ENCODE data around the gene C19orf81. TPM values are rescaled to one million over a fixed set of nuclear protein-coding genes. Genes with fewer than 3 reads are reported as not detected.

Gene C19orf81
- total and polyA plus RNA-seq, 2 of the 8 experiments (the other 6 are each of a cell fraction or from before 2014, with no cell fraction given): 11.7 to 13.0 TPM

DNA sequence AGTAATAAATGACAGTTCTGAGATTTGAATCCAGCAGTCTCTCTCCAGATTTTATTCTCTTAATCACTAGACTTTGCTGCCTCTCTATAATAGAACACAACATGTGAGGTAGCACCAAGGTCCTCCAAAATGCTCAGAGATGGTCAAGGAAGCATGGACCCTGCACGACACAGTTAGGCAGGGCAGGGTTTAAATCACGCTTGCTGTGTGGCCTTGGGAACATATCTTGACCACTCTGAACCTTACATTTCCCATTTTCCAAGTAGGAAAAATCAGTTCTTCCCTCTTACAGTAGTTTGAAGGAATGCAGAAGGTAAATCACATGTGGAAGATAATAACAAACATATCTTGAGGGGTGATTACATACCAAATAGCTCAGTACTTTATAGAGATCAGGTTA, 15.9 kb upstream of the C19orf81 start:
- Histone ChIP-seq H3K18ac (ENCODE audit: extremely low read depth, low read length) (no peak overlapping the region), H3K4me1 (replicated peaks in 1 of 4; ENCODE audit: control insufficient read depth in 3 of 4, insufficient read depth in 4 of 4, low read length in 3 of 4) (0 out of 7 replicates have a peak, but pooled peaks cover 0 to 4% (median 0%) of the 10 kb centered on the region in 4 experiments), H3K4me2 (ENCODE audit: insufficient read depth in 1 of 2, low read depth in 2 of 2, low read length in 2 of 2) (no peak overlapping the region), H3K4me3 (ENCODE audit: extremely low read depth in 1 of 4, insufficient read depth in 2 of 4, low read depth in 3 of 4, low read length in 4 of 4) (no peak overlapping the region), H3K79me2 (ENCODE audit: control insufficient read depth in 1 of 2, insufficient read depth in 2 of 2, low read length in 2 of 2) (no peaks in the 10 kb centered on the region), H3K4ac (replicated peaks; ENCODE audit: insufficient read length, low read depth, low read length) (no peak overlapping the region), H2AK5ac (ENCODE audit: low read depth, low read length) (no peak overlapping the region), H3K27me3 (replicated peaks in 1 of 4; ENCODE audit: control insufficient read depth in 3 of 4, extremely low read depth in 1 of 4, insufficient read depth in 3 of 4, low read length in 3 of 4) (peaks cover 0 to 2% (median under 1%) of the 10 kb centered on the region in 4 experiments; a peak in 3 of 7 replicates), H2BK12ac (ENCODE audit: low read depth, low read length) (no peak overlapping the region), H2BK120ac (replicated peaks; ENCODE audit: low read depth, low read length) (no peak overlapping the region), H3K36me3 (ENCODE audit: control insufficient read depth in 2 of 4, insufficient read depth in 4 of 4, low read length in 3 of 4) (no peaks in the 10 kb centered on the region; a peak in 1 of 8 replicates), H4K8ac (ENCODE audit: extremely low read depth, insufficient read depth, low read length) (no peak overlapping the region), H2BK15ac (ENCODE audit: low read length) (no peak overlapping the region), H2BK5ac (ENCODE audit: low read depth, low read length) (no peak overlapping the region), H3K27ac (ENCODE audit: low read depth, low read length) (no peak overlapping the region), H3K14ac (ENCODE audit: insufficient read length) (no peak overlapping the region), H3K56ac (replicated peaks; ENCODE audit: insufficient read length, low read depth, low read length) (no peak overlapping the region), H2BK20ac (ENCODE audit: low read length) (no peak overlapping the region), H4K91ac (replicated peaks; ENCODE audit: insufficient read length, low read length) (no peak overlapping the region), H2AFZ (ENCODE audit: low read length) (no peak overlapping the region), H3K23ac (ENCODE audit: insufficient read length) (no peak overlapping the region), H3K9me3 (ENCODE audit: insufficient read depth in 2 of 2, low read depth in 1 of 2, low read length in 1 of 2) (peaks cover 18 to 20% of the 10 kb centered on the region in 2 experiments), H4K20me1 (replicated peaks in 1 of 2; ENCODE audit: control insufficient read depth in 1 of 2, insufficient read depth in 2 of 2, low read length in 2 of 2) (peaks cover 0 to 2% of the 10 kb centered on the region in 2 experiments), H3K23me2 (ENCODE audit: low read depth, low read length) (peaks cover 2% of the 10 kb centered on the region; the same call in 1 of the 2 replicates), H4K5ac (ENCODE audit: insufficient read length, low read depth, low read length) (no peak overlapping the region), H3K79me1 (ENCODE audit: low read depth, low read length) (no peaks in the 10 kb centered on the region), H3K9ac (replicated peaks in 1 of 4; ENCODE audit: extremely low read depth in 1 of 4, low read depth in 3 of 4, low read length in 3 of 4) (no peak overlapping the region)
- ChIA-PET CTCF (ENCODE audit: partially characterized antibody) (interaction anchor here (0.7 kb wide), 2 partner anchors 10 to 49 kb away, joined by 3 read pairs; no protein-coding TSS in a partner anchor), POLR2A (ENCODE audit: partially characterized antibody) (no interaction called here)
- DNase-seq (ENCODE audit: low read depth in 1 of 2, low spot score in 2 of 2) (no peak), FAIRE-seq (no peak)
- WGBS, 2 experiments (ENCODE audit: extremely low coverage in 1 of 2, insufficient coverage in 1 of 2, insufficient read length in 1 of 2, insufficient replicate concordance in 2 of 2, low coverage in 1 of 2, low lambda C conversion rate in 2 of 2, missing lambda C conversion rate in 1 of 2): 78% methylated on average over 2 of the region's 2 CpGs; no CpG with 5 or more reads in 1 of the 2 experiments
- TF ChIP-seq SRF (IDR thresholded peaks at IDR 0.05; ENCODE audit: low read depth, low read length): no peak
- no peak for TF ChIP-seq ASH2L (IDR thresholded peaks at IDR 0.05; ENCODE audit: low read length)
- TF ChIP-seq ZNF274 (IDR thresholded peaks at IDR 0.05; ENCODE audit: borderline replicate concordance, extremely low read depth, low read length): no peak
- no peak for TF ChIP-seq SIRT6 (IDR thresholded peaks at IDR 0.05; ENCODE audit: low read length)
- no peak for TF ChIP-seq GTF2F1 (IDR thresholded peaks at IDR 0.05; ENCODE audit: borderline replicate concordance, low read depth, low read length)
